Stimulated activated naive CD8-positive, alpha-beta T cell treated with anti-CD3 and anti-CD28 coated beads, Interleukin-15, amount 100 ng/mL, for 72 hours (primary cell): ENCODE measurements around the gene DLX4.

Source experiments
- ATAC-seq: fragments of 150-1000 bp; cut with Tn5 transposase; 2 replicates; pipeline ENCODE4 v1.10.0; 2021; ENCODE audit warnings: mild to moderate bottlenecking, moderate library complexity
- DNase-seq, 2 donors: peaks; one replicate each; pipeline ENCODE4 v3.0.0; 2021 to 2022
- H3K27ac Mint-ChIP-seq, 2 donors: one replicate each; pipeline ENCODE4 v1.8.0; 2022; ENCODE audit warnings: mild to moderate bottlenecking in 2 of 2, mixed read lengths in 2 of 2, moderate library complexity in 2 of 2
- H3K27me3 Mint-ChIP-seq: one replicate; pipeline ENCODE4 v1.8.0; 2022; ENCODE audit warnings: mixed read lengths
- H3K4me1 Mint-ChIP-seq: one replicate; pipeline ENCODE4 v1.8.0; 2022; ENCODE audit warnings: mild to moderate bottlenecking, mixed read lengths
- H3K4me3 Mint-ChIP-seq, 2 donors: one replicate each; pipeline ENCODE4 v1.8.0; 2022; ENCODE audit warnings: mild to moderate bottlenecking in 2 of 2, mixed read lengths in 2 of 2, moderate library complexity in 1 of 2
- H3K9me3 Mint-ChIP-seq, 2 donors: one replicate each; pipeline ENCODE4 v1.8.0; 2022; ENCODE audit warnings: mixed read lengths in 2 of 2

The DLX4 gene

DNA sequence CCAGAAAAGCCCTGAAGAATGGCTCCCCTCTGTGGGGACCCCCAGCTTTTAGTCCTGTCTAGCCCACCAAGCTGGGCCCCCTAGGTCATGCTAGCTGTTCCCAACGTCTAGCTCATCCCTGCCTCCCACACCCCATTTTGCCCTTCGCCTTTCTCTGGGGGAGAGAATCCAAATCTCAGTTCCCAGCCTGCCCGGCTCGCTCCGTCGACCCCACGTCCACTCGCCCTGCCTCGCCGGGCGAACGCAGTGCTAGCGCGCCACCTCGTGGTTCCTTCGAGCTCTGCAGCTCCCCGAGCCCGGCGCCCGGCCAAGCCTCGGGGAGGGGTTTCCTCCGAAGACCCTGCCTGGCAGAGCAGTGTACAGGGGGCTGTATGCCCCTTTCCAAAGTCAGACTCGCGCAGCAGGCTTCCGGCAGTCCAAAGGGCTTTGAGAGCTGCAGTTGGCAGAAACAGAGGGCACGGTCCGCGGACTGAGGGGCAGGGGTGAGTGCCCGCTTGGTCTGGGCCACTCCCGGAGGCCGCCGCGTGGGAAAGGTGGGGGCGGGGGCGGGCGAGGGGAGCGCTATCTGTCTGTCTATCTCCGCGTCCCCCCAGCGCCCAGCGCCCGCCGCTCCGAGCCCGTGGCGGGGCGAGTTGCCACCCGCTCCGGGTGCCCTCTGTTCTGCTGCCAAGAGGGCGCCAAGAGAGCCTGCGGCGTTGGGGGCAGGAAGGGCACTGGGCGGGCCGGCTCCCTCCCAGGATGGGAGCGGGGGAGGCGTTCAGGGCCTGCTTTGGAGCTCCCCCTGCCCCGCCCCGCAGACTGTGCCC, 27.7 kb downstream of the DLX4 start:
- Mint-ChIP-seq H3K9me3 (no peaks in the 10 kb centered on the region), H3K4me1 (peaks cover 41% of the 10 kb centered on the region), H3K27me3 (peaks cover 94% of the 10 kb centered on the region), H3K27ac (no peak overlapping the region), H3K4me3 (peak overlapping the region; percentile 65 to 67)
- DNase-seq (peak; percentile 68 to 75), ATAC-seq (peak; percentile 46)

GRCh38 chr17:49997301-49997650, 28.3 kb downstream of the DLX4 start:
- ATAC-seq (peak; percentile 8), DNase-seq (no peak)
- H3K9me3 Mint-ChIP-seq, result no peaks in the 10 kb centered on the region
- H3K4me3 Mint-ChIP-seq, result peak overlapping the region; percentile 40 to 56
- peaks cover 41% of the 10 kb centered on the region for H3K4me1 Mint-ChIP-seq
- H3K27me3 Mint-ChIP-seq, result peaks cover 94% of the 10 kb centered on the region
- no peak overlapping the region for H3K27ac Mint-ChIP-seq

DNA sequence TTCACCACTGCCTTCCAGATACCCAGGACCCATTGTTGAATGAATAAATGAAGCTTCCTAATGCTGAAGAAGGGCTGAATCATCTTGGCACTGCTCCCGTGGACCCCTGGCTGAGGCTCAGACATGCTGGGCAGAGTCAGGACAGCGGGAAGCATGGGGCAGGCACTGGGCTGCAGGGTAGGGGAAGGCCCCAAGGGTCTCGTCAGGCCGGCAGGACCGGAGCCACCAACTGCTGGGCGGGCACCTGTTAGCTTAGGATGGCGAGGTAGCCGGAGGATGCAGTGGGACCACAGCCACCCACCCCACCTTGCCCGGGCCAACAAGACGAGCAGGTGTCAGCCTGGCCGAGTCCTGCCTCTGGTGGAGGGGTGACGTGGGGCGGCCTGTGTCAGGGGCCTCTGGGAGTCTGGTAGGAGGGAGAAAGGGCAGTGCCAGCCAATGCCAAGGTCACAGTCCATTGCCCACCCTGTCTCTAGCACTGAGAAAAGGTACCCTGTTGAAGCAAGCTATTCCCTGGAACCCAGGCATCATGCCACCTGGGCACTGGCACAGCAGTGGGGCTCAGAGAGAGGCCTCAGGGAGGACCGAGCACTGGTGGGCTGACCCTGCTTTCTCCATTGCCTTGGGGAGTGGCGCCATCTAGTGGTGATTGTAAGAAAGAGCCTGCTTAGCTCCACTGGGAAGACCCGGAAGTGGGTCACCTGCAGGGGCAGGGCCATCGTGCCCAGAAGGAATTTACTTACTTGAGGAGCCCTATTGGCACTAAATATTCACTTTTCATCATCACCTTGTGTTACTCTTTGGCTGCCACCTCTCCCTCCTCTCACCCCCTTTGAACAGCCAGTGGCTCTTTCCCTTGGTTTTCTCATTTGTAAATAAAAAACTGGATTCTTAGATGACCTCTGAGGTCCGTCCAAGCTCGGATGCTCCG, 29.0 kb downstream of the DLX4 start:
- no peak overlapping the region for H3K27ac Mint-ChIP-seq
- peaks cover 90% of the 10 kb centered on the region for H3K27me3 Mint-ChIP-seq
- DNase-seq (peak; percentile 86 to 88), ATAC-seq (peak; percentile 88)
- H3K4me3 Mint-ChIP-seq, result peak overlapping the region in 1 of 2 donors; percentile 22
- peaks cover 37% of the 10 kb centered on the region for H3K4me1 Mint-ChIP-seq
- H3K9me3 Mint-ChIP-seq, result no peaks in the 10 kb centered on the region

DNA sequence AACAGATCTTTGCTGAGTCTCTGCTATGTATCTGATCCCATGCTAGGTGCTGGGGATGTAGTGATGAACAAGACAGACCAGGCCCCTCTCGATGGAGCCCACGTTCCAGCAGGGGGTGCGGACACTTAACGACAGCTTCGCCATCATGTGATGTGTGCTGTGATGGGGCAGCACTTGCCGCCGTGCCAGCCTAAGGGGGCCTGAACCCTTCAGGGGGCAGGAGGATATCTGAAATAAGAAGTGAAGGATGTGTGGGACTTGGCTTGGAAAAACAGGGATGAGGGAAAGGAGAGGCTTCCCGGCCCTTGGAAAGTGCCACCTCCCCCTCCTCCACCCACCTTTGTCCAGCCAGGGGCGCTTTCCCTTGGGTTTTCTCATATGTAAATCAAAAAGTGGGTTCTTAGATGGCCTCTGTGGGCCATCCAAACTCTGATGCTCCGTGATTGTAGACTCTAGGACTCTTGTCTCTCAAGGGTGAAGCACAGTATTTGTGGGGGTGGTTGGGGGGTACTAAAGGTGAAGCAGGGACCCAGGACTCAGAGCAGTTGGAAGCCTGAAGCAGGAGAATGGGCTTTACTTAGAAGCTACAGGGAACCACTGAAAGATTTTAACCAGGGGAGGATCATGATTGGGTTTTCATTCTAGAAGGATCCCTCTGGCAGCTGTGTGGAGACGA, 30.0 kb downstream of the DLX4 start:
- ATAC-seq (no peak), DNase-seq (no peak)
- peak overlapping the region in 1 of 2 donors; percentile 22 for H3K4me3 Mint-ChIP-seq
- no peak overlapping the region for H3K27ac Mint-ChIP-seq
- H3K9me3 Mint-ChIP-seq, result no peaks in the 10 kb centered on the region
- peaks cover 83% of the 10 kb centered on the region for H3K27me3 Mint-ChIP-seq
- peaks cover 32% of the 10 kb centered on the region for H3K4me1 Mint-ChIP-seq

DNA sequence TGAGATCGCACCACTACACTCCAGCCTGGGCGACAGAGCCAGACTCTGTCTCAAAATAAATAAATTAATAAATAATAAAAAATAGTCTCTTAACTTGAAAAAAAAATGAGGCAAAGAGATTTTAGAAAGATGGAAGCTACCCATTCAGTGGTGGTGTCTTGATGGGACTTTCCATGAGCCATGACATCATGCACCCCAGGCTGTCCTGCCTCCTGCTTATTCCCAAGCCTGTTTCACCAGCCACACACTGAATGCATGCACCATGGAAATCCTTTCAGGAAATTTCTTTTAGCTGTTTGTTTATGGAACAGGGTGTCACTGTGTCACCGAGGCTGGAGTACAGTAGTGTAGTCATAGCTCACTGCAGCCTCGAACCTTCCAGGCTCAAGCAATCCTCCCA, 34.9 kb downstream of the DLX4 start:
- H3K4me1 Mint-ChIP-seq, result no peaks in the 10 kb centered on the region
- H3K27me3 Mint-ChIP-seq, result peaks cover 61% of the 10 kb centered on the region
- peaks cover 3 to 4% of the 10 kb centered on the region in 2 donors for H3K9me3 Mint-ChIP-seq
- H3K4me3 Mint-ChIP-seq, result no peak overlapping the region
- no peak overlapping the region for H3K27ac Mint-ChIP-seq
- DNase-seq, result no peak
- no peak for ATAC-seq

GRCh38 chr17:50009282-50009681, 40.3 kb downstream of the DLX4 start:
- no peak overlapping the region for H3K27ac Mint-ChIP-seq
- no peak overlapping the region for H3K4me3 Mint-ChIP-seq
- DNase-seq (no peak), ATAC-seq (no peak)
- H3K4me1 Mint-ChIP-seq, result no peaks in the 10 kb centered on the region
- H3K9me3 Mint-ChIP-seq, result peaks cover 19 to 25% of the 10 kb centered on the region in 2 donors
- H3K27me3 Mint-ChIP-seq, result peaks cover 50% of the 10 kb centered on the region

DNA sequence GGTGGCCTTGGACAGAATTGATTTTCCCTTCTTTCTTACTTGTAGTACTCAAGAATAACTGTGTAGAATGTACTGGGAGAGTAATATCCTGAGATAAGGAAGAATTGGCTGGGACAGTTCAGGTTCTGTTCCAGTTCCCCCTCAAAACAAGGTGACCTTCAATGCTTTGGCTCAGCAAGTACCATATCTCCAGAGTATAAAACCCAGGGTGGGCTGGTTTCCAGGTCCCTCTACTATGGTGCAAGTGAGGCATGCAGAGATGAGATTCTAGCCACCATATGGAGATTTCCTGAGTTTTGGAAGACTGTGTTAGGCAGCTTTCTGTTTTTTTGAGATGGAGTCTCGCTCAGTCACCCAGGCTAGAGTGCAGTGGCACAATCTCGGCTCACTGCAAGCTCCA, 44.1 kb downstream of the DLX4 start:
- no peak overlapping the region for H3K4me3 Mint-ChIP-seq
- DNase-seq (no peak), ATAC-seq (no peak)
- no peak overlapping the region for H3K27ac Mint-ChIP-seq
- no peaks in the 10 kb centered on the region for H3K4me1 Mint-ChIP-seq
- H3K27me3 Mint-ChIP-seq, result peaks cover 32% of the 10 kb centered on the region
- H3K9me3 Mint-ChIP-seq, result peaks cover 28 to 39% of the 10 kb centered on the region in 2 donors

- no peak overlapping the region for H3K4me3 Mint-ChIP-seq
- peaks cover 25% of the 10 kb centered on the region for H3K27me3 Mint-ChIP-seq
- DNase-seq, result no peak
- H3K4me1 Mint-ChIP-seq, result no peaks in the 10 kb centered on the region
- H3K9me3 Mint-ChIP-seq, result peaks cover 23 to 31% of the 10 kb centered on the region in 2 donors
- H3K27ac Mint-ChIP-seq, result no peak overlapping the region
- no peak for ATAC-seq
Measured at GRCh38 chr17:50014471-50015088, 45.6 kb downstream of the DLX4 start.

DNA sequence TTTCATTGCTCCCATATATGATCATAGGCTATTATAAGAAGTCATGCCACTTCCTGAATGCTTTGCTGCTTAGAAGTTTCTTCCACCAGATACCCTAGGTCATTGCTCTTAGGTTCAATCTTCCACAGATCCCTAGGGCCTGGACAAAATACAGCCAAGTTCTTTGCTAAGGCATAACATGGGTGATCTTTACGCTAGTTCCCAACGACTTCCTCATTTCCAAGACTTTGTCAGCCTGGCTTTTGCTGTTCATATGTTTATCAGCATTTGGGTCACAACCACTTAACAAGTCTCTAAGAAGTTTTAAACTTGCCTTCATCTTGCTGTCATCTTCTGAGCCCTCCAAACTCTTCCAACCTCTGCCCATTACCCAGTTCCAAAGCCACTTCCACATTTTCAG, 46.2 kb downstream of the DLX4 start:
- Mint-ChIP-seq H3K9me3 (peaks cover 23 to 31% of the 10 kb centered on the region in 2 donors), H3K4me3 (no peak overlapping the region), H3K27me3 (peaks cover 20% of the 10 kb centered on the region), H3K4me1 (no peaks in the 10 kb centered on the region), H3K27ac (no peak overlapping the region)
- DNase-seq, result no peak
- ATAC-seq, result no peak

DNA sequence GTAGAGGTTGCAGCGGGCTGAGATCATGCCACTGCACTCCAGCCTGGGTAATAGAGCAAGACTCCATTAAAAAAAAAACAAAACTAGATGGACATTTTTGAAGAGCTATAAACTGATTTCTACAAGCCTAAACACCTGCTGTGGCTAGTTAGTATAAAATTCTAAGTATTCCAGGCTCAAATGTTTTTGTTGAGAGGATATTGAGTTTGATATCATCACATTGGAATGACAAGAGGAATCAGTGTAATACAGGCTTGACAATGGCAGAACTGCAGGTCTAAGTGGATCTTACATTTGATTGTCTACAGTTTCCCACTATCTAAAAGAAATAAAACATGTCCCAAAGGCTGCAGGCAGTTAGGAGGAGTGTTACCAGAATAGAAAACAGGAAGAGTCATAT, 49.9 kb downstream of the DLX4 start:
- Mint-ChIP-seq H3K27me3 (peaks cover 26% of the 10 kb centered on the region), H3K4me1 (no peaks in the 10 kb centered on the region), H3K27ac (no peak overlapping the region), H3K9me3 (peaks cover 10 to 18% of the 10 kb centered on the region in 2 donors), H3K4me3 (no peak overlapping the region)
- DNase-seq (no peak), ATAC-seq (no peak)

- ATAC-seq, result no peak
- Mint-ChIP-seq H3K27ac (no peak overlapping the region), H3K4me3 (no peak overlapping the region)
Measured at GRCh38 chr17:50020841-50021599, 52.0 kb downstream of the DLX4 start.

DNA sequence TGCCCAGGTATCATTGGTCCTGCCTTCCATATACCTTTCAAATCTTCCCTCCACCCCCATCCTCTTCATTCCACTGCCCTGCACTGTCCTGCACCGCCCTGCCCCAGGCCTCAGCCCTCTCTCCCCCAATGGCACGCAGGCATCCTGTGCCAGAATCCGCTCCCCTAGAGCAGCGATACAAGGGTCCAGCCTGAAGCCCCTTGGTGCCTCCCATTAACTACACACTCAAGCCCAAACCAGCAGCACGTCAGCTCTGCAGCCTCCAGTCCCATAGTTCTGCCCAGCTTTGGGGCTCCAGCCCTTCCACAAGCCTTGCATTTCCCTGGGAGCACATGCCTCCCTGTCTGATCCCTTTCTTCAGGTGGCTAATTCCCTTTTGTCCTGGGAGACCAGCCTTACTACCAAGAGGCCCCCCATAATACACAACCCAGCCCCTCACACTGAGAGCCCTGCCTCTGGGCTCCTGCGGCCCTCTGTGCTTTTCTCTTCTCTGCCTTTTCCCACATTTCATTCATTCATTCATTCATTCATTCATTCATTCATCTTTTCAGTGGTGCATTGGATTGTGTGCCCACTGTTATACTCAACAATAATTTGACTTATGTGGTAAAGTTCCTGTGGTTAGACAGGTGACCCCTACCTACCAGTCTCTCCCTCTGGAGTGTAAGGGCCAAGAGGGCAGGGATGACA, 52.8 kb downstream of the DLX4 start:
- peaks cover 6% of the 10 kb centered on the region for H3K4me1 Mint-ChIP-seq
- ATAC-seq, result no peak
- H3K4me3 Mint-ChIP-seq, result no peak overlapping the region
- no peaks in the 10 kb centered on the region for H3K9me3 Mint-ChIP-seq
- no peak overlapping the region for H3K27ac Mint-ChIP-seq
- no peak for DNase-seq
- H3K27me3 Mint-ChIP-seq, result peaks cover 26% of the 10 kb centered on the region

More at GRCh38 chr17:50020841-50021599, 52.0 kb downstream of the DLX4 start:
- H3K9me3 Mint-ChIP-seq, result no peaks in the 10 kb centered on the region
- H3K27me3 Mint-ChIP-seq, result peaks cover 26% of the 10 kb centered on the region
- no peak for DNase-seq
- no peaks in the 10 kb centered on the region for H3K4me1 Mint-ChIP-seq

DNA sequence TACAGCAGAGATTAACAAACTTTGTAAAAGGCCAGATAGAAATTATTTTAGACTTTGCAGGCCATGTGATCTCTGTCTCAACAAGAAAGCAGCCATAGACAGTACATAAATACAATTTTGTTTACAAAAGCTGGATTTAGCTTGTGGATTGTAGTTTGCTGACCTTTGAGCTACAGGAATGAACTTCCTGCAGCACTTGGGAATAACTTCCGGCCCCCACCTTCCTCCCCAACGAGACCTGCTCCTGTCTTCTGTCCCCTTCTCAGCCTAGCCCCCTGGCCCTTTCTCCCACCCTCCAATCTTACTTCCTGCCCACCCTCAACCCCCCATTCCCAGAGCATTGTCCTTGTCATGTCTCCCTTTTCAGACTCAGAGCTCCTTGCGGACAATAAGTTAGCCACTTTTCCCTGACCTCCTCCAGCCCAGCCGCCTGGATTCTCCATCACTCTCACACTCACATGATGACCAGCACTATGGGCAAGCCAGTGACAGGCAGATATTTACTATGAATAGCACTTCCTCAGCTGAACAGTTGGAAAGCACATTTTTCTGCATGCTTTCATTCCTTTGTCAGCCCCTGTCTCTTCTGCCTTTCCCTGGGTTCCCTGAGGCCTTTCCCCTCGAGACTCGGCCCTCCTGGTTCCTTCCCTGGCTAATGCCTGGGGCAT, 53.6 kb downstream of the DLX4 start:
- Mint-ChIP-seq H3K4me1 (peaks cover 13% of the 10 kb centered on the region), H3K4me3 (no peak overlapping the region), H3K27me3 (peaks cover 32% of the 10 kb centered on the region), H3K9me3 (no peaks in the 10 kb centered on the region), H3K27ac (peak overlapping the region in 1 of 2 donors; percentile 37)
- no peak for ATAC-seq
- DNase-seq, result no peak

DNA sequence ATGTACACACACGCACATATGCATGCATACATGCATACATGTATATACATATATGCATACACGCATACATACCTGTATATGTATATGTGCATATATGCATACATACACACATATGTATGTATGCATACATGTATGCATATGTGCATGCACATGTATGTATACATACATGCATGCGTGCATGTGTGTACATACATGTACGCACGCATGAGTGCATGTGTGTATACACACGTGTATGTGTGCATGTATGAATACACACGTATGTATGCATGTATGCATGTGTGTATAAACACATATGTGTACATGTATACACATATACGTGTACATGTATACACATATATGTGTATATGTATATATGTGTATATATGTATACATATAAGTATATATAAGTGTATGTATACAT, 54.5 kb downstream of the DLX4 start:
- Mint-ChIP-seq H3K4me1 (peaks cover 22% of the 10 kb centered on the region), H3K4me3 (no peak overlapping the region), H3K9me3 (no peaks in the 10 kb centered on the region), H3K27ac (no peak overlapping the region), H3K27me3 (peaks cover 41% of the 10 kb centered on the region)
- no peak for DNase-seq
- ATAC-seq, result no peak
